ENCODE measurements around the gene SPOCK1.

DNA sequence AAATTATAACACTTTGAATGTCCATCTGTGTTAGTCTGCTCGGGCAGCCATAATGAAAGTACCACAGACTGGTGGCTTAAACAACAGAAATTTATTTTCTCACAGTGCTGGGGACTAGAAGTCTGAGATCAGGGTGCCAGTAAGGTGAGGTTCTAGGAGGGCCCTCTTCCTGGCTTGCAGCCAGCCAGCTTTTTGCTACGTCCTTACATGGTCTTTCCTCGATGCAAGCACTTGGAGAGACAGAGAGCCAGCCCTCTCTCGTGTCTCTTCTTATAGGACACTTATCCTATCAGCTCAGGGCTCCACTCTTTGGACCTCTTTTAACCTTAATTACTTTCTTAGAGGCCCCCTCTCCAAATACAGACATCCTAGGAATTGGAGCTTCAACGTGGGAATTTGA, 351.8 kb downstream of the SPOCK1 start:
- TF ChIP-seq EGR1 (IDR thresholded peaks at IDR 0.05; ENCODE audit: low read depth in 2 of 2) (no peak), FOXA1 (IDR thresholded peaks at IDR 0.05) (no peak)
